A549 (cell line): Measurements from ENCODE around the gene CABCOCO1. TPM values are rescaled to one million over a fixed set of nuclear protein-coding genes. Genes with fewer than 3 reads are reported as not detected.

Experiments used
- ATAC-seq, 2 experiments: fragments of 200-7000 bp in 1 of 2; fragments of >200 bp in 1 of 2; cut with Nextera tagmentation in 1 of 2; cut with Tn5 transposase in 1 of 2; 3 replicates each; pipeline versions ENCODE4 v1.8.0 to v1.9.1; 2018 to 2020; ENCODE audit warnings: mild to moderate bottlenecking in 1 of 2, moderate library complexity in 1 of 2
- CTCF ChIA-PET: fragments of 300-600 bp; sonication (Branson Sonifier 250); formaldehyde crosslinking; extraction: SDS; loops from one replicate; lab custom pipeline; 2021; ENCODE audit warnings: antibody characterized with exemption, inconsistent platforms; lab: Yijun Ruan, JAX
- POLR2A ChIA-PET: fragments of 350-600 bp; formaldehyde crosslinking; extraction: SDS; loops from one replicate; lab custom pipeline; 2021; ENCODE audit warnings: antibody characterized with exemption, inconsistent platforms; lab: Yijun Ruan, JAX
- DNase-seq, 2 experiments: peaks; one replicate each; pipeline versions ENCODE4 v3.0.0 to v3.0.0-alpha.2; 2011 to 2016; ENCODE audit warnings: low read depth in 1 of 2, low spot score in 1 of 2
- FAIRE-seq: peaks from 2 replicates; lab custom pipeline; 2011; peaks lifted over from hg19 to GRCh38; lab: Jason Lieb, UNC
- H3K27ac ChIP-seq, 2 experiments: fragments of >200 bp; sonication (Bioruptor Twin); formaldehyde crosslinking; 3 replicates each; pipeline ENCODE4 v1.5.1; 2016 to 2017
- H3K4me1 ChIP-seq: fragments of >200 bp; sonication (Bioruptor Twin); formaldehyde crosslinking; 3 replicates; pipeline ENCODE4 v1.6.1; 2016
- H3K4me2 ChIP-seq: fragments of >200 bp; sonication (Bioruptor Twin); formaldehyde crosslinking; 3 replicates; pipeline ENCODE4 v1.6.1; 2016
- H3K4me3 ChIP-seq: fragments of >200 bp; sonication (Bioruptor Twin); formaldehyde crosslinking; 3 replicates; pipeline ENCODE4 v1.5.1; 2016
- H3K9me3 ChIP-seq: fragments of >200 bp; sonication (Bioruptor Twin); formaldehyde crosslinking; 3 replicates; pipeline ENCODE4 v1.6.1; 2016
- BHLHE40 ChIP-seq: IDR thresholded peaks from 2 replicates; pipeline ENCODE4 v1.6.1; 2012; ENCODE audit warnings: low read depth, low read length, inconsistent platforms
- CBX8 ChIP-seq: fragments of 200-600 bp; sonication (generic); IDR thresholded peaks from 2 replicates; pipeline ENCODE4 v1.6.1; 2016
- CEBPB ChIP-seq, 2 experiments: fragments of >200 bp in 1 of 2; sonication (Bioruptor Twin) in 1 of 2; formaldehyde crosslinking in 1 of 2; IDR thresholded peaks; 2 replicates each; pipeline ENCODE4 v1.6.1; 2012 to 2016
- CHD4 ChIP-seq: fragments of 200-600 bp; sonication (generic); IDR thresholded peaks from 2 replicates; pipeline ENCODE4 v1.6.1; 2016; ENCODE audit warnings: antibody characterized with exemption, mild to moderate bottlenecking, borderline replicate concordance
- CTCF ChIP-seq: fragments of >200 bp; sonication (Bioruptor Twin); formaldehyde crosslinking; IDR thresholded peaks from 3 replicates; pipeline ENCODE4 v1.5.1; 2016
- EHF ChIP-seq: fragments of 250-450 bp; sonication (Bioruptor Pico); IDR thresholded peaks from 2 replicates; pipeline ENCODE4 v1.5.0; 2020; ENCODE audit warnings: mild to moderate bottlenecking
- EP300 ChIP-seq, 2 experiments: fragments of >200 bp; sonication (Bioruptor Twin); formaldehyde crosslinking; IDR thresholded peaks; 2 replicates in 1 of 2; 3 replicates in 1 of 2; pipeline ENCODE4 v1.6.1; 2016 to 2017
- HDAC2 ChIP-seq: fragments of 200-600 bp; sonication (generic); IDR thresholded peaks from 2 replicates; pipeline ENCODE4 v1.6.1; 2016
- HES2 ChIP-seq: fragments of >200 bp; sonication (Bioruptor Twin); formaldehyde crosslinking; IDR thresholded peaks from 2 replicates; pipeline ENCODE4 v1.6.1; 2016
- HEYL ChIP-seq: fragments of 250-450 bp; sonication (Bioruptor Pico); IDR thresholded peaks from 2 replicates; pipeline ENCODE4 v1.8.0; 2021; ENCODE audit warnings: mild to moderate bottlenecking, moderate library complexity
- HOXA7 ChIP-seq: fragments of 250-450 bp; sonication (Bioruptor Pico); IDR thresholded peaks from 2 replicates; pipeline ENCODE4 v1.5.0; 2020; ENCODE audit warnings: mild to moderate bottlenecking, moderate library complexity
- HOXB13 ChIP-seq: fragments of 250-450 bp; sonication (Bioruptor Pico); IDR thresholded peaks from 2 replicates; pipeline ENCODE4 v1.5.0; 2020; ENCODE audit warnings: low read depth, mild to moderate bottlenecking, moderate library complexity
- HOXB5 ChIP-seq: fragments of 250-450 bp; sonication (Bioruptor Pico); IDR thresholded peaks from 2 replicates; pipeline ENCODE4 v1.5.0; 2020; ENCODE audit warnings: mild to moderate bottlenecking, moderate library complexity
- KDM1A ChIP-seq: fragments of 200-600 bp; sonication (generic); IDR thresholded peaks from 2 replicates; pipeline ENCODE4 v1.6.1; 2016; ENCODE audit warnings: low read depth, mild to moderate bottlenecking
- KDM5A ChIP-seq: fragments of 200-600 bp; sonication (generic); IDR thresholded peaks from 2 replicates; pipeline ENCODE4 v1.6.1; 2016; ENCODE audit warnings: antibody characterized with exemption, mild to moderate bottlenecking
- NFE2L2 ChIP-seq: fragments of 150-350 bp; conservative IDR thresholded peaks from 2 replicates; pipeline ENCODE4 v1.6.1; 2014; ENCODE audit warnings: low read length
- NPAS2 ChIP-seq: fragments of 250-450 bp; sonication (Bioruptor Pico); IDR thresholded peaks from 2 replicates; pipeline ENCODE4 v1.8.0; 2022; ENCODE audit warnings: mild to moderate bottlenecking, moderate library complexity, borderline replicate concordance
- NR3C1 ChIP-seq: fragments of >200 bp; sonication (Bioruptor Twin); formaldehyde crosslinking; IDR thresholded peaks from 3 replicates; pipeline ENCODE4 v1.6.1; 2017
- PBX3 ChIP-seq: IDR thresholded peaks from 2 replicates; pipeline ENCODE4 v1.6.1; 2012
- POLR2A ChIP-seq: IDR thresholded peaks from 2 replicates; pipeline ENCODE4 v1.6.1; 2012; ENCODE audit warnings: mild to moderate bottlenecking, low read length
- REST ChIP-seq: fragments of 200-600 bp; sonication (generic); IDR thresholded peaks from 2 replicates; pipeline ENCODE4 v1.6.1; 2016; ENCODE audit warnings: antibody characterized with exemption, mild to moderate bottlenecking, moderate library complexity
- SMC3 ChIP-seq: fragments of >200 bp; sonication (Bioruptor Twin); formaldehyde crosslinking; IDR thresholded peaks from 3 replicates; pipeline ENCODE4 v1.6.1; 2018; ENCODE audit warnings: inconsistent platforms
- USF2 ChIP-seq: fragments of 450-650 bp; IDR thresholded peaks from 2 replicates; pipeline ENCODE4 v1.6.1; 2014; ENCODE audit warnings: antibody characterized with exemption
- ZNF302 ChIP-seq: fragments of 250-450 bp; sonication (Bioruptor Pico); IDR thresholded peaks from 2 replicates; pipeline ENCODE4 v1.9.0; 2021; ENCODE audit warnings: inconsistent platforms, mild to moderate bottlenecking, moderate library complexity
- WGBS: methylation state at CpG from one replicate; pipeline ENCODE4 v1.1.6; 2017; ENCODE audit errors: missing lambda C conversion rate; 5-methylcytosine and 5-hydroxymethylcytosine counted together
- polyA plus RNA-seq, 4 experiments: library from polyadenylated mRNA; depleted of rRNA in 3 of 4; stranded (reverse); fragments of >200 nt; fragmentation: RNase III in 1 of 4; extraction: RNeasy Plus Mini Kit Qiagen cat#74134 plus additional on column Dnase treatment in 1 of 4; gene quantifications; 2 replicates in 3 of 4; 3 replicates in 1 of 4; pipeline ENCODE4 v1.2.3, GENCODE V29; 2011 to 2017

Gene CABCOCO1
- polyA plus RNA-seq, 2 of the 4 experiments (the other 2 are of a cell fraction): 0.77 to 1.1 TPM

GRCh38 chr10:61730671-61731070, 67.9 kb downstream of the CABCOCO1 start:
- no peak for FAIRE-seq
- WGBS: 47% methylated on average over 2 of the region's 2 CpGs
- no peak for TF ChIP-seq PBX3
- TF ChIP-seq EHF (CRISPR knock-in tag): no peak
- no peak for TF ChIP-seq HOXB13 (CRISPR knock-in tag)
- no peak for TF ChIP-seq SMC3
- no peak for TF ChIP-seq CTCF
- TF ChIP-seq HDAC2: no peak
- TF ChIP-seq NFE2L2: no peak
- TF ChIP-seq REST: no peak
- TF ChIP-seq POLR2A: no peak
- no peak for TF ChIP-seq EP300 (IDR thresholded peaks at IDR 0.05)
- no peak for TF ChIP-seq USF2
- TF ChIP-seq HES2: no peak
- TF ChIP-seq HOXB5 (CRISPR knock-in tag): no peak
- no peak for TF ChIP-seq KDM1A
- no peak for TF ChIP-seq HEYL (CRISPR knock-in tag)
- no peak for TF ChIP-seq BHLHE40
- Histone ChIP-seq H3K4me1 (no peaks in the 10 kb centered on the region), H3K27ac (no peak overlapping the region), H3K4me3 (no peak overlapping the region), H3K4me2 (no peak overlapping the region), H3K9me3 (no peaks in the 10 kb centered on the region; the same call in 2 of the 3 replicates)
- DNase-seq: no peak
- ATAC-seq: no peak
- ChIA-PET POLR2A (no interaction called here), CTCF (interaction anchor here (1.2 kb wide), 1 partner anchor 11 kb away, joined by 3 read pairs; no protein-coding TSS in a partner anchor)

GRCh38 chr10:61731638-61732037, 68.9 kb downstream of the CABCOCO1 start:
- DNase-seq (no peak), FAIRE-seq (no peak), ATAC-seq (no peak)
- no peaks in the 10 kb centered on the region for H3K4me1 ChIP-seq
- ChIA-PET POLR2A (no interaction called here), CTCF (interaction anchor here (1.2 to 1.8 kb wide), 2 partner anchors 10 to 131 kb away, joined by 3 to 5 read pairs; no protein-coding TSS in a partner anchor)
- H3K4me3 ChIP-seq: no peak overlapping the region
- WGBS: 83% methylated on average over 1 of the region's 1 CpG
- no peaks in the 10 kb centered on the region; the same call in 2 of the 3 replicates for H3K9me3 ChIP-seq
- TF ChIP-seq REST: no peak
- no peak for TF ChIP-seq NPAS2 (CRISPR knock-in tag)
- no peak for TF ChIP-seq CEBPB (IDR thresholded peaks at IDR 0.05)
- TF ChIP-seq CBX8: no peak
- no peak for TF ChIP-seq CHD4
- no peak for TF ChIP-seq KDM5A
- no peak for TF ChIP-seq HOXA7 (CRISPR knock-in tag)
- no peak for TF ChIP-seq NR3C1
- TF ChIP-seq ZNF302 (CRISPR knock-in tag): no peak
- no peak overlapping the region for H3K27ac ChIP-seq
- no peak overlapping the region for H3K4me2 ChIP-seq
